SH-SY5Y (cell line): ENCODE results near the gene TBX6.

Source experiments
- GATA2 ChIP-seq: IDR thresholded peaks from 2 replicates; pipeline ENCODE4 v1.6.1; 2011; ENCODE audit warnings: mild to moderate bottlenecking, low read depth, low read length
- GATA3 ChIP-seq: IDR thresholded peaks from 2 replicates; pipeline ENCODE4 v1.6.1; 2011; ENCODE audit warnings: low read depth, mild to moderate bottlenecking, low read length, moderate library complexity

Gene TBX6

DNA sequence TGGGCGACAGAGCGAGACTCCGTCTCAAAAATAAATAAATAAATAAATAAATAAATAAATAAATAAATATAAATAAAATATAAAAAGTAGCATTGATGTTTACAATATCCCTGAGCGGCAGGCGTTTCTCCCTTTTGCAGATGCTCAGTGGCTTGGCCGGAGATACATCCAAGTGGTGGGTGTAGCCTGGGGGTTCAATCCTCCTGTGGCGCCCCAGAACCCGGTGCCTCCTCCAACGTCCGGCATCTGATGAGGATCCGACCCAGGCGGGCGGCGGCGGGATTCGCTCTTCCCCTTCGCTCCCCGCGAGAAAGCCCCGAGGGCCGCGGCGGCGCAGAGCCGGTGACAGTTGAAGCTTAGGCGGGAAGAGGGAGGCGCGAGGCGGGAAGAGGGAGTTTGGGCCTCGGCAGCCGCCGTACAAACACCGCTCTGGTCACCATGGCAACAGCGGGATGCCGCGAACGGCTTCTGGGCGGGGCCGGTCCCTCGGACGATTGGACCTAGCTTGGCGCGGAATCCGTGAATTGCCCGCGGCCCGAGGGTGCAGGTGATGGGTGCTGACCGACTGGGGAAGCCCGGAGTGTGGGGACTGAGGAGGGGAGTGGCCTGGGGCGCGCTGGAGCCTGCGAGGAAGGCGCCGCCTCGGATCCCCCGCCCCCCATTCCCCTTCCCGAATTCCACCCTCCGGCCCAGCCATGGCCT is 38.9 kb downstream of the TBX6 start:
- TF ChIP-seq GATA3 (no peak), GATA2 (no peak)

DNA sequence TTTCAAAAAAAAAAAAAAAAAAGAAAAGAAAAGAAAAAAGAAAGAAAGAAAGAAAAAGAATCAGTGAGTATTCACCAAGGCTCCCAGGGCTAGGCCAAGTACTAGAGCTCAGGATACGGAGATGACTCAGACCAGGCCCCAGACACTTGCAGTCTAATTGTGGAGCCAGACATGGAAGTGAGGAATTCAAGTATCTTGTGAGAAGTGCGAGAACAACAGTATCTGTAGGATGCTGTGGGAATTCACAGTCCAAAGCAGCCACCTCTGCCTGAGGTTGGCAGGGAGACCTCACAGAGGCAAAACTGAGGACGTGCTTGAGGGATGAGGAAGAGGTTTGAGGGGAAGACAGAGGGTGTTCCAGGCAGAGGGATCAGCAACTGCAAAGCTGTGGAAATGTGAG is 40.2 kb downstream of the TBX6 start:
- no peak for TF ChIP-seq GATA2

DNA sequence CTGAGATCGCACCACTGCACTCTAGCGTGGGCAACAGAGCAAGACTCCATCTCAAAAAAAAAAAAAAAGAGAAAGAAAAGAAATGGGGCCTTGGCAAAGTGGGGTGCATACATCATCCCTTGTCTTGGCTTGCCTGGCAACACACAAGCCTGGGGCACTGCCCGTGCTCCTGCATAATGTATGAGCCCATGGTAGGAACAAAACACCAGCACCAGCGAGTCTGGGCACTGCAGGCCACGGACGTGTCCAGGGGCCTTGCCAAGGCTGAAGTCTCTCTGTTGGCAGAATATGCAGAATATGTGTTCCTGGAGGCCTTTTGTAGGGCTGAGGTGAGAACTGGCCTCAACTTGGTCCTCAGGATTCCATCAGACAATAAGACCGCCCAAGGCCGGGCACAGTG is 41.9 kb downstream of the TBX6 start:
- no peak for TF ChIP-seq GATA3
- no peak for TF ChIP-seq GATA2

DNA sequence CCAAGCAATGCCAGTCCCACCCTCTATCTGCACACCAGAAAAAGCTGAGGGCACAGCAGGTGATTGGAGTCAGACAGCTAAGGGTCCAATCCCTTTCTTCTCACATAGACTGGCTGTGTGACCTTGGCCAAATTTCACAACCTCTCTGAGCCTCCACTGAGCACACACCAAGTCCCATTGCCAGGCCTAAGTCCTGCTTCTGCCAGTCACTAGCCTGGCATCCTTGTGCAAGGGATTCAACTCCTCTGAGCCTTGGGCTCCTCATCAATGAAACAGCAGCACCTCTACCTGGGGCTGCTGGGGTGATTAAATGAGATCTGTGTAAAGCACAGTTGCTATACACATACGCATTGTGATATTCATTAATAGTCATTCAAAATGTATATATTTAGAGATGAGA is 45.1 kb downstream of the TBX6 start:
- TF ChIP-seq GATA3 (no peak), GATA2 (no peak)

GRCh38 chr16:30046178-30046577 is 45.5 kb downstream of the TBX6 start:
- TF ChIP-seq GATA2 (no peak), GATA3 (no peak)

GRCh38 chr16:30041841-30042240 is 49.9 kb downstream of the TBX6 start:
- TF ChIP-seq GATA2 (no peak), GATA3 (no peak)

DNA sequence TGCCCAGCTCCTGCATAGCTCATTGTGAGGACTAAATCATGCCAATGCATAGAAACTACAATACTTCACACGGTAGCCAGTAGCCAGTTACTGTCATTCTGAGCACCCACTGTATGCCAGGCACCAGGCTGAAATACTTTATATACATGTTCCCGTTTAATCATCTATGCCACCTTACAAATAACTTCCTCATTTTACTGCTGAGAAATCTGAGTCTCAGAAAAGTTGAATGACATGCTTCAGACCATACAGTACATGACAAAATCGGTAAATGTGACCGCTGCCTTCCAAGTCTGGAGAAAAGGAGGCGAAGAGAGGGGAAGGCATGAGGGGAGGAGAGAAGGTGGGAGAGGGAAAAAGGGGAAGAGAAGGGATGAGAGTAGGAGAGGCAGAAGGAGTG is 51.5 kb downstream of the TBX6 start:
- TF ChIP-seq GATA3, result no peak
- TF ChIP-seq GATA2, result no peak
